Endothelial cell of umbilical vein (primary cell): ENCODE results near the gene DHRS1.

ENCODE experiments used
- CTCF ChIP-seq, 2 donors: IDR thresholded peaks; 1 replicate in 1 of 2; 2 replicates in 1 of 2; pipeline ENCODE4 v1.5.1; 2011; ENCODE audit warnings: low read length in 2 of 2, mild to moderate bottlenecking in 2 of 2, moderate library complexity in 2 of 2, control low read depth in 1 of 2, inconsistent platforms in 1 of 2, low read depth in 1 of 2; ENCODE audit not compliant: insufficient read depth in 1 of 2; ENCODE audit errors: extremely low read depth in 1 of 2
- EZH2 ChIP-seq: IDR thresholded peaks from 2 replicates; pipeline ENCODE4 v1.6.1; 2012; ENCODE audit warnings: borderline replicate concordance, low read depth, mild to moderate bottlenecking, moderate library complexity, low read length, inconsistent platforms; ENCODE audit not compliant: severe bottlenecking
- JUN ChIP-seq: IDR thresholded peaks from 2 replicates; pipeline ENCODE4 v1.6.1; 2011; ENCODE audit warnings: borderline replicate concordance, low read depth; ENCODE audit not compliant: insufficient read length, insufficient read depth
- MAX ChIP-seq: IDR thresholded peaks from 2 replicates; pipeline ENCODE4 v1.6.1; 2011; ENCODE audit not compliant: insufficient read depth, insufficient read length

- TF ChIP-seq MAX = no peak
- TF ChIP-seq EZH2 = no peak
- TF ChIP-seq CTCF (IDR thresholded peaks at IDR 0.05; ENCODE audit: extremely low read depth in 1 of 2, insufficient read depth in 1 of 2, low read depth in 1 of 2, low read length in 2 of 2) = peak in 1 of 2 donors; percentile 2
- no peak for TF ChIP-seq JUN
These were observed 47.7 kb downstream of the DHRS1 start for GRCh38 chr14:24251880-24252288.
